Activated T-helper 1 cell treated with anti-CD3 and anti-CD28 coated beads, Interleukin-2, amount 50 U/mL, for 16 hours (primary cell): Measurements from ENCODE around the gene CA5A.
A peak's percentile ranks its signal among the peaks of the same experiment; 100 is the strongest.

Experiments
- DNase-seq, 2 donors: peaks; one replicate each; pipeline ENCODE4 v3.0.0-alpha.2; 2020; ENCODE audit warnings: low read depth in 1 of 2, low spot score in 1 of 2

CA5A gene

GRCh38 chr16:87851141-87851587 is 85.2 kb downstream of the CA5A start:
- DNase-seq, result no peak

DNA sequence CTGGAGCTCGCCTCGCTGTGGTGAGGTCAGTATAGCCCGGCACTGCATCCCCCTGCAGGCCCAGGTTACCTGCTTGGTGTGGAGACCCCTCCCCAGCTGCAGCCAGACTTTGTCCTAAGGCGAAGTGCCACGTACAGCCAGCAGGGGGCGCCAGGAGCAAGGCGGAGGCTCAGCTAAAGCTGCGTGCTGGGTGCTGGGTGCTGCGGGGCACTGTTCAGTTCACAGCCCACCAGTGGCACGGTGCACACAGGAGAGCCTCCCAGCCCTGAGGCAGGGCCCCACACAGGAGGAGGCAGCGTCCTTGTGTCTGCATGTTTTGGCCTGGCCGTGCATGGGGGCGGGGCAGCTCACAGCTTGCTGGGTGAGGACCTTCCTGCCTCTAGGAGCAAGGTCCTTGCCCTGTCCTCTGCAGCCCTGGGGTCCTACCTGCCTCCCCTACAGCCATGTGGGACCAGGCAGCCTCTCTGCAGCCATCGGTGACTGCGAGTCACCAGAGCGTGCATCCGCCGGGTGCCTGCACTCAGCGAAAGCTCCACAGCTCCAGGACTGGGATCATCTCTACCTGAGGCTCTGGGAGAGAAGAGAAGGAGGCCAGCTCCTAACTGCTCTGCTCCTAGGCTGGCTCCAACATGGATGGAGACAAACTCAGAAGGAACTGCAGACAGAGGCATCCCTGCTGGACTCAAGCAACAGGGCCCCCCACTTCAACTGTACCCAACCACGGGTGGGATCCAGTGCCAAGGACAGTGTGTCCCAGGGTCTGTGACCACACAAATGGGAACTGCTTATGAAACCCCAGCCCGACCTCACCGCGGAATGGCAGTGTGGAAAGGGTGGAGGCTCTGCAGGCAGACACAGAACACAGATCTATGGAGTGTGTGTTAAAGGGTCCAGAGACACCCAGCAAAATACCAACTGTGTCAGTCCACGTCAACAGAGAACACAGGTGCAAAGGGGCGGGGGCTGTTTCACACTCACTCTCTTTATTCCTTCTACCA is 86.0 kb downstream of the CA5A start:
- DNase-seq, result peak; percentile 57 to 75

GRCh38 chr16:87849419-87850008 is 86.8 kb downstream of the CA5A start:
- no peak for DNase-seq

GRCh38 chr16:87848676-87849345 is 87.5 kb downstream of the CA5A start:
- DNase-seq, result no peak

- no peak for DNase-seq
These were observed 88.3 kb downstream of the CA5A start for GRCh38 chr16:87847785-87848675.

- no peak for DNase-seq
These were observed 88.9 kb downstream of the CA5A start for GRCh38 chr16:87847467-87847784.

DNA sequence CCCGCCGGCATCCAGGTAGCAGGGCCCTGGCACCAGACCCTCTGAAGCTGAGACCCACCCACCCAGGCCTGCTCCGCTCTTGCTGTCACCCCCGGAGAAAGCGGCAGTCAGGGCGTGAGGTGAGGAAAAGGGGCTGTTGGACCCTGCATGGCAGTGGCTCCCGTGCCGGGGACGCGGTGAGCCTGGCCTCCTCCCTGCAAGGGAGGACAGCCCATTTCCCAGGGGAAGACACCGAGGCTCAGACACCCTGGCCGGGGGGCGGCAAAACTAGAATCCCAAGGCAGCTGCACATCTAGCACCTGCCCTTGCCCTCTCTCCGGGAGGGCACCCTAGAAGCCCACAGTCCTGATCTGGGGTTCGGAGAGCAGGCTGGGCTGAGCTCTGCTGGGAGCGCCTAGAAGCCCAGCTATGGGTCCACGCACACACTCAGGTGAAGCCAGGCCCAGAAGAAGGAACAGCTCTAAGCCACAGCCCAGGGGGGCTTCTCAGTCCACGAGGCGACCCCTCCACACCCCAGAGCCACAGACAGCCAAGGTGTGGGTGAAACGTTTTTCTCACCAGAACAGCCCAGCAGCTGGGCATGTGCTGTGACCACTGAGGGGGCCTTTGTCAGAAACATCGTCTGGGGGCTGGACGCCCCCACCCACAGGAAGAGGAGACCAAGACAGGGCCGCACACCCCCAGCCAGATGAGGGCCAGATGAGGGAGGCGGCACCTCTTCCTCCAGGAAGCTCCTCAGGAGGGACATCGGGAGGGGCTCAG is 89.4 kb downstream of the CA5A start:
- no peak for DNase-seq

DNA sequence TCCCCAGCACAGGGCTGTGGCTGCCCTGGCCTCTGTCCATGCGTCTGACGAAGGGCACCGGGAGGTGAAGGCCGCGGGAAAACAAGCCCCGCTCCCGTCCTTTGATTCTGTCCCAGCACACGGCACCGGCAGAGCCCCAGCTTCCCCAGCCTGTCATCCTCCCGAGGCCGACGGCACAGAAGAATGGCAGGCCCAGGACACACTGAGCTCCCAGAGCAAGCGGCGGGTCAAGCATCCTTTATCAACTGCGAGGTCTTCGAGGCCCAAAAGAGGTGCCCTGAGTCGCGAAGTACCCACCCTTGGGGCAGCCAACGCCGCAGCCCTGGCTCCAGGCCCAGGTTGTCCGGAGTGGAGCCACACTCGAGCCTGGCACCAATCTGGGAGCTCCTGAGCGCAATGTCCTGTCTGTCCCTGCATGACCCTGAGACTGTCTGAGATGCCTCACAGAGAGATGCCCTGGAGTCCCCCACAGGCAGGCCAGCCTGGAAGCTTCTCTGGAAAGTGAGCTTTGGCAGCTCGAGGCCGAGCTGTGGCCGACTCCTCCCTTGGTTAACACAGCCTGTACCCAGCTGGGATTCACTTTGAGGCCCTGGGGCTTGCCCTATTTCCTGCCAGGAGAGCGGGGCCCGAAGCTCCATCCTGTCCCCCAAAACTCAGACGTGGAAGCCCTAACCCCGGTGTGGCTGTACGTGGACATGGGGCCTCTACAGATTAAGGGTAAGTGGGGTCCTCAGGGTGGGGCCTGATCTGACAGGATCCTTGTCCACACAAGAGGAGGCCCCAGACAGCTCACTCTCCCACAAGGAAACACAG is 90.3 kb downstream of the CA5A start:
- DNase-seq, result no peak

DNA sequence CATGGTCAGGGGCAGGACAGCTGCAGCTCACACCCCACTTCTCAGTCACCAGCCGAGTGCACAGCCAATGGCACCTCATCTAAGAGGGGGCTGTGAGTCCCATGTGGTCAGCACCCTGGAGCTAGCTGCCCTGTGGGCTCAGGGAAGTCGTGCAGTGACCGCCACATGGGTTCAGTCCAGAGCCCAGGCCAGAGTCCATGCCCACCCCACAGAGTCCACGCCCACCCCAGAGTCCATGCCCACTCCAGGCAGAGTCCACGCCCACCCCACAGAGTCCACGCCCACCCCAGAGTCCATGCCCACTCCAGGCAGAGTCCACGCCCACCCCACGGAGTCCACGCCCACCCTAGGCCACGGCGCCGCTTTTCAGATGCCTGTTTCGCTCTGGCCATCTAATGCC is 91.1 kb downstream of the CA5A start:
- no peak for DNase-seq

- no peak for DNase-seq
These were observed 91.5 kb downstream of the CA5A start for GRCh38 chr16:87844809-87845208.

GRCh38 chr16:87844120-87844733 is 92.1 kb downstream of the CA5A start:
- no peak for DNase-seq

DNA sequence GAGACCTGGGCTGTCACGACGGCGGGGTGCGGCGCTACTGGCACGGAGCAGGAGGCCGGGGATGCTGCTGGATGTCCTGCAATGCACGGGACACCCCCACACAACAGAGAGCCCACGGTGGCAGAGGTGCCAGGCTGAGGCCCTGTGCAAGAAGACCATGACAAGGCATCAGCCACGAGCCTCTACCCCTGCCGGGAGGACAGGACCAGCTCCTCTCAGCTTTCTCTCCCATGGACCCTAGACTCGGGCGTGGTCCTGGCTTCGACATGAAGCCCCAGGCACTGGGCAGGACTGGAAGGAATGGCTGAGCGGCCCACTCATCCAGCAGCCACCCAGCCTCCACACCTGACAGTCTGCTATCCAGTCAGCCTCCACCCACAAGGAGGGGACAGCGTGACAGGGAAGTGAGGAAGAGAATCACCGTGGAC is 92.6 kb downstream of the CA5A start:
- DNase-seq, result no peak

- DNase-seq, result no peak
These were observed 94.0 kb downstream of the CA5A start for GRCh38 chr16:87842209-87842869.

DNA sequence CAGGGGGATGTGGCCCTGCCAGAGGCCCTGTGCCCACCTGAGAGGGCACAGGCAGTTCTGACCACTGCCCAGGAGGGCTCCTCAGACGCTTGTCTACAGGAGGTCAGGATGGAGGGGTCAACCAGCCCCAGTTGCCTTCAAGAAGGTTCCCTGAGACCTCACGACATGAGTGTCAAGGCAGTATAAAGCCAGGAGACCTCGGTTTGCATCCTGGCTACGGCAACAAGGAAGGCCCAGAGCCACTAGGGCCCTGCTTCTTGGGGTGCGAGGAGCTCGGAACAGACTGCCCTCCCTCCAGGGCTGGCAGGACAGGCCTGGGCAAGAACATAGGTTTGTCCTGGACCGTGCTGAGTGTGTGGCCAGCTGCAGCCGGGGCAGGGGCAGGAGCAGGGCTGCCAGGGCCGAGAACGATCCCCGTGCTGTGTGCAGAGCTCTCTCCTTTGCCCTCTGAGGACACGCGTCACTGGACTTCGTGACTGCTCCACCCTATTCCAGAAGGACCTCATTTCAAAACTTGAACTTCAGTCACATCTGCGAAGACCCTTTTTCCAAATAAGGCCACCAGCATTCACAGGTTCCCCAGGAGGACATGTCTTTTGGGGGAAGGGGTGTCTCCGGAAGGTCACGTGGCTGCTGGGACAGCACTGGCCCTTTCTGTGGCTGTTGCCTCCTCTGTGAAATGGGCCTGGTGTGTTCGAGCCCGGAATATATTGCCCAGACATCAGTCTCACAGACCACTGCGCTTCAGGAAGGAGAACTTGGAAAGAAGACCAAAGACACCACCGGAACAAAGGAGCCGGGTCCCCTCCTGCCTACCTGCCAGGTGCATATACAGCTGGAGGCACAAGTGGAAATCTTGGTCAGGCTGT is 94.8 kb downstream of the CA5A start:
- no peak for DNase-seq

DNA sequence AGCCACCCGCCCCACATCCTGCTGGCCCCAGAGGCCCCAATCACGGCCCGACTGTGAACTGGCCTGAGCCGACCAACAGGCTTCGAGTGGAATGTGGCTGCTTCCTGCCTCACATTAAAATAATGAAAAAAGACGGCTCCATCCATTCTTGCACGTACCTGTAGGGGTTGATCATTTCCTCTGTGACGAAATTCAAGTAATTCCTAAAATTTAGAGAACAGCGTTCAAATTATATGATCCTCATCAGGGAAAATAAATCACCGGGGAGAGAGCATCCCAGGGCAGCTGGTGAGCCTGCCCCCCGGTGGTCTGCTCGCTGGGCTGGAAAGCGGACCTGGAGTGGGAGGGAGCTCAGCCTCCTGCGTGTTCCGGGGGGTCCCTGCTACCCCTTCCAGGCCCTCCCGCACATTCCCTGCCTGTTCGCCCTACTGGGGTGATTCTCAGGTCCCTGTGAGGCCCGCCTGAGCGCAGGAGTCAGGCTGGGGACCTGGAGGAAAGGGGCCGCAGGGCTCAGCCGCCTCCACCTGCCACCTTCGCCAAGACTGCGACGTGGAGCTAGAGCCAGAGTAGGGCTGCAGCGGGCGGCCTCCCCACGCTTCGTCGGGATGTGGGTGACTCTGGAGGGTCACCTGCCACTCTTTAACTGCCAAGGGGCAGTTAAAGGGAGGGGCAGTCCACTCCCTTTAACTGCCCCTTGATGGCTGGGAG is 95.9 kb downstream of the CA5A start:
- DNase-seq, result no peak

- no peak for DNase-seq
These were observed 96.6 kb downstream of the CA5A start for GRCh38 chr16:87839542-87840270.
